ENCODE measurements around the gene RBPJL. TPM values are rescaled to one million over a fixed set of nuclear protein-coding genes. Genes with fewer than 3 reads are reported as not detected.

The RBPJL gene
- total and polyA plus RNA-seq, 2 of the 13 experiments (the other 11 are each of a cell fraction or from before 2014, with no cell fraction given), result not detected

GRCh38 chr20:45337367-45338120 lies 30.9 kb downstream of the RBPJL start (continued):
- TF ChIP-seq, protein P1, sequence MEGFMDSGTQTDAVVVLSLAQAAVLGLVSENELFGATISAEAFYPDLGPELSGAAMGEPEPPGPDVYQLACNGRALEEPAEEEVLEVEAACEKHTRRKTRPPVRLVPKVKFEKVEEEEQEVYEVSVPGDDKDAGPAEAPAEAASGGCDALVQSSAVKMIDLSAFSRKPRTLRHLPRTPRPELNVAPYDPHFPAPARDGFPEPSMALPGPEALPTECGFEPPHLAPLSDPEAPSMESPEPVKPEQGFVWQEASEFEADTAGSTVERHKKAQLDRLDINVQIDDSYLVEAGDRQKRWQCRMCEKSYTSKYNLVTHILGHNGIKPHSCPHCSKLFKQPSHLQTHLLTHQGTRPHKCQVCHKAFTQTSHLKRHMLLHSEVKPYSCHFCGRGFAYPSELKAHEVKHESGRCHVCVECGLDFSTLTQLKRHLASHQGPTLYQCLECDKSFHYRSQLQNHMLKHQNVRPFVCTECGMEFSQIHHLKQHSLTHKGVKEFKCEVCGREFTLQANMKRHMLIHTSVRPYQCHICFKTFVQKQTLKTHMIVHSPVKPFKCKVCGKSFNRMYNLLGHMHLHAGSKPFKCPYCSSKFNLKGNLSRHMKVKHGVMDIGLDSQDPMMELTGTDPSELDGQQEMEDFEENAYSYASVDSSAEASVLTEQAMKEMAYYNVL (CRISPR knock-in tag; IDR thresholded peaks at IDR 0.05; ENCODE audit: borderline replicate concordance), result no peak
- TF ChIP-seq JDP2 (CRISPR knock-in tag; IDR thresholded peaks at IDR 0.05; ENCODE audit: borderline replicate concordance), result no peak
- no peak for TF ChIP-seq ZNF207 (IDR thresholded peaks at IDR 0.05; ENCODE audit: borderline replicate concordance)
- TF ChIP-seq ZNF546 (CRISPR knock-in tag; conservative IDR thresholded peaks at IDR 0.05), result no peak; the same call in 1 of the 2 replicates
- peak; percentile 70 for TF ChIP-seq SRSF1 (optimal IDR thresholded peaks at IDR 0.05; ENCODE audit: low read depth, low read length)
- TF ChIP-seq SMAD9 (CRISPR knock-in tag; IDR thresholded peaks at IDR 0.05), result no peak
- no peak for TF ChIP-seq YY1 (IDR thresholded peaks at IDR 0.05; ENCODE audit: insufficient read depth, insufficient replicate concordance, low read depth, low read length)
- TF ChIP-seq ZNF510 (CRISPR knock-in tag; IDR thresholded peaks at IDR 0.05; ENCODE audit: low read depth), result peak; percentile 73; the same call in 1 of the 2 replicates
- no peak for TF ChIP-seq ZNF275 (CRISPR knock-in tag; IDR thresholded peaks at IDR 0.05; ENCODE audit: borderline replicate concordance)
- TF ChIP-seq MTF1 (CRISPR knock-in tag; IDR thresholded peaks at IDR 0.05), result no peak
- TF ChIP-seq, protein P2, sequence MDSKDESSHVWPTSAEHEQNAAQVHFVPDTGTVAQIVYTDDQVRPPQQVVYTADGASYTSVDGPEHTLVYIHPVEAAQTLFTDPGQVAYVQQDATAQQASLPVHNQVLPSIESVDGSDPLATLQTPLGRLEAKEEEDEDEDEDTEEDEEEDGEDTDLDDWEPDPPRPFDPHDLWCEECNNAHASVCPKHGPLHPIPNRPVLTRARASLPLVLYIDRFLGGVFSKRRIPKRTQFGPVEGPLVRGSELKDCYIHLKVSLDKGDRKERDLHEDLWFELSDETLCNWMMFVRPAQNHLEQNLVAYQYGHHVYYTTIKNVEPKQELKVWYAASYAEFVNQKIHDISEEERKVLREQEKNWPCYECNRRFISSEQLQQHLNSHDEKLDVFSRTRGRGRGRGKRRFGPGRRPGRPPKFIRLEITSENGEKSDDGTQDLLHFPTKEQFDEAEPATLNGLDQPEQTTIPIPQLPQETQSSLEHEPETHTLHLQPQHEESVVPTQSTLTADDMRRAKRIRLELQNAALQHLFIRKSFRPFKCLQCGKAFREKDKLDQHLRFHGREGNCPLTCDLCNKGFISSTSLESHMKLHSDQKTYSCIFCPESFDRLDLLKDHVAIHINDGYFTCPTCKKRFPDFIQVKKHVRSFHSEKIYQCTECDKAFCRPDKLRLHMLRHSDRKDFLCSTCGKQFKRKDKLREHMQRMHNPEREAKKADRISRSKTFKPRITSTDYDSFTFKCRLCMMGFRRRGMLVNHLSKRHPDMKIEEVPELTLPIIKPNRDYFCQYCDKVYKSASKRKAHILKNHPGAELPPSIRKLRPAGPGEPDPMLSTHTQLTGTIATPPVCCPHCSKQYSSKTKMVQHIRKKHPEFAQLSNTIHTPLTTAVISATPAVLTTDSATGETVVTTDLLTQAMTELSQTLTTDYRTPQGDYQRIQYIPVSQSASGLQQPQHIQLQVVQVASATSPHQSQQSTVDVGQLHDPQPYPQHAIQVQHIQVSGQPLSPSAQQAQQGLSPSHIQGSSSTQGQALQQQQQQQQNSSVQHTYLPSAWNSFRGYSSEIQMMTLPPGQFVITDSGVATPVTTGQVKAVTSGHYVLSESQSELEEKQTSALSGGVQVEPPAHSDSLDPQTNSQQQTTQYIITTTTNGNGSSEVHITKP (CRISPR knock-in tag; IDR thresholded peaks at IDR 0.05; ENCODE audit: low read depth), result no peak; the same call in 1 of the 2 replicates
- TF ChIP-seq HOXA3 (CRISPR knock-in tag; IDR thresholded peaks at IDR 0.05), result no peak
- no peak for TF ChIP-seq ZNF713 (CRISPR knock-in tag; IDR thresholded peaks at IDR 0.05)
- no peak for TF ChIP-seq DDIT3 (CRISPR knock-in tag; IDR thresholded peaks at IDR 0.05)
- TF ChIP-seq SPEN (CRISPR knock-in tag; IDR thresholded peaks at IDR 0.05; ENCODE audit: low read depth), result peak; percentile 42; the same call in 1 of the 2 replicates
- no peak for TF ChIP-seq KLF9 (CRISPR knock-in tag; IDR thresholded peaks at IDR 0.05; ENCODE audit: low read depth)
- no peak for TF ChIP-seq NR2F2 (IDR thresholded peaks at IDR 0.05; ENCODE audit: borderline replicate concordance, low read depth)
- TF ChIP-seq HOMEZ (CRISPR knock-in tag; IDR thresholded peaks at IDR 0.05; ENCODE audit: low read depth), result no peak
- no peak; the same call in 1 of the 2 replicates for TF ChIP-seq ZSCAN5A (CRISPR knock-in tag; IDR thresholded peaks at IDR 0.05; ENCODE audit: borderline replicate concordance)

Measured in HepG2 (cell line).